Fibroblast of mammary gland (primary cell): ENCODE results near the gene CC2D1A.
A peak's percentile ranks its signal among the peaks of the same experiment; 100 is the strongest.

Experiments used
- DNase-seq: peaks from one replicate; pipeline ENCODE4 v3.0.0-alpha.2; 2010; ENCODE audit warnings: low read depth
- H3K4me3 ChIP-seq: 2 replicates; pipeline ENCODE4 v1.5.1; 2011; ENCODE audit warnings: low read depth, mild to moderate bottlenecking, low read length, moderate library complexity; ENCODE audit not compliant: control insufficient read depth
- TF ChIP-seq, protein P1 (sequence below): conservative IDR thresholded peaks from 2 replicates; pipeline ENCODE4 v1.5.1; 2011; ENCODE audit warnings: low read depth, low read length, inconsistent platforms; ENCODE audit not compliant: control insufficient read depth, insufficient read depth

Gene CC2D1A

DNA sequence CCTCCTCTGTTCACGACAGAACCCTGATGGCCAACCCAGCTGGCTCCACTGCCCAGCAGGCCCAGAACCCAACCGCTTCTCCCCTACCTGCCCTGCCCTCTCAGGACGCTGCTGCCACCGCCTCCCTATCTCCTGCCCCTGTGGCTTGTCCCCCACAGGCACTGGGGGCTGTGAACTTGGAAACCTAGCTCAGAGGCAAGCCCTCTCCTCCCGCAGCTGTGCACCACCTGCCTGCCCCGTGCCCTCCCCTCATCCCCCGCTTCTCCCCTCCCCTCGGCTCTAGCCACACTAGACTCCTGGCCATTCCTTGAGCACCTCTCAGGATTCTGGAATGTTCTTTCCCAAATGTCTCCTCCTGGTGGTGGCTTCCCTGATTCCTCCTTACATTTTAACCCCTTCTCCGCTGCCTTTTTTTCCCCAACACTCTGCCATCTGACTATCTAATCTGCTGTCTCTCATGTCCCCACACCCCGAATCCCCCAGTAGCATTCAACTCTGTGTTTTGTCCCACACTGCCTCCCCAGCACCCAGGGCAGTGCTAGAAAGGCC lies 22.4 kb upstream of the CC2D1A start:
- TF ChIP-seq, protein P1, sequence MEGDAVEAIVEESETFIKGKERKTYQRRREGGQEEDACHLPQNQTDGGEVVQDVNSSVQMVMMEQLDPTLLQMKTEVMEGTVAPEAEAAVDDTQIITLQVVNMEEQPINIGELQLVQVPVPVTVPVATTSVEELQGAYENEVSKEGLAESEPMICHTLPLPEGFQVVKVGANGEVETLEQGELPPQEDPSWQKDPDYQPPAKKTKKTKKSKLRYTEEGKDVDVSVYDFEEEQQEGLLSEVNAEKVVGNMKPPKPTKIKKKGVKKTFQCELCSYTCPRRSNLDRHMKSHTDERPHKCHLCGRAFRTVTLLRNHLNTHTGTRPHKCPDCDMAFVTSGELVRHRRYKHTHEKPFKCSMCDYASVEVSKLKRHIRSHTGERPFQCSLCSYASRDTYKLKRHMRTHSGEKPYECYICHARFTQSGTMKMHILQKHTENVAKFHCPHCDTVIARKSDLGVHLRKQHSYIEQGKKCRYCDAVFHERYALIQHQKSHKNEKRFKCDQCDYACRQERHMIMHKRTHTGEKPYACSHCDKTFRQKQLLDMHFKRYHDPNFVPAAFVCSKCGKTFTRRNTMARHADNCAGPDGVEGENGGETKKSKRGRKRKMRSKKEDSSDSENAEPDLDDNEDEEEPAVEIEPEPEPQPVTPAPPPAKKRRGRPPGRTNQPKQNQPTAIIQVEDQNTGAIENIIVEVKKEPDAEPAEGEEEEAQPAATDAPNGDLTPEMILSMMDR: peak; percentile 31
- no peak overlapping the region for H3K4me3 ChIP-seq
- DNase-seq: no peak

DNA sequence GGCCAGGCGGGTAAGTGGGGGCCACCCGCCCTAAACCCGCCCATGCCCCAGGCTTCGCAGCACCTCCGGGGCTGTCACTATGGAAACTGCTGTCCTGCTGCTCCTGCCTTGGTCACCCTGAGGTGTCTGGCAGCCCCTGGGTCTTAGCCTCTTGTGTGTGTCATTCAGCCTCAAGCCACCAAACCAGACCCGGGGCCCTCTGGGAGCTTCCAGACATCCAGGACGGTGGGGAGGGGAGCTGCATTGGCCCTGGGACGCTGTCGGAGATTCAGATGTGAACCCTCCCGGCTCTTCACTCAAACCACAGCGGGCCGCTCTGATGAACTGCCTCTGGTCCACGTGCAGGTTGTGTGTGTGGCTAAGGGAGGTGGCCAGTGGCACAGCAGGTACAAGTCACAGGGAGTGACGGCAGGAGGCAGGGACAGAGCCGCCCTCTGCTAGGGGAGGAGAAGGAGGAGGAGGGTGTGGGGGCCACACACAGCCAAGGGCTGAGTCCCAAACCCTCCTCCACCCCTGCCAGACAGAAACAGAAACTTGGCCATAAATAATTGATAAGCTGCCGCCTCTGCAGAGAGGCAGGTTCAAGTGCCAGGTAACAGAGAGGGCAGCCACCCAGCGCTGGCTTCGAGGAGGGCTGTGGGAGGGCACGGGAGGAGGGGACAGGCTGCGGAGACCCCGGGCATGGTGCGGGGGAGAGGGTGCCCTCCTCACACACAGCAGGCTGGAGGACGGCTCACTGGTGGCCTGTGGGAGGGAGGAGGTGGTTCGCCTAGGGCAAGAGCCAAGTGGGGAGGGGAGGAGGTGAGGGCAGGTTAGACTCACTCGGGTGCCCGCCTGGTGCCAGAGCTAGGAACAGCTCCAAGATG lies 21.0 kb upstream of the CC2D1A start:
- H3K4me3 ChIP-seq: no peak overlapping the region
- no peak for DNase-seq
- TF ChIP-seq, protein P1: no peak

DNA sequence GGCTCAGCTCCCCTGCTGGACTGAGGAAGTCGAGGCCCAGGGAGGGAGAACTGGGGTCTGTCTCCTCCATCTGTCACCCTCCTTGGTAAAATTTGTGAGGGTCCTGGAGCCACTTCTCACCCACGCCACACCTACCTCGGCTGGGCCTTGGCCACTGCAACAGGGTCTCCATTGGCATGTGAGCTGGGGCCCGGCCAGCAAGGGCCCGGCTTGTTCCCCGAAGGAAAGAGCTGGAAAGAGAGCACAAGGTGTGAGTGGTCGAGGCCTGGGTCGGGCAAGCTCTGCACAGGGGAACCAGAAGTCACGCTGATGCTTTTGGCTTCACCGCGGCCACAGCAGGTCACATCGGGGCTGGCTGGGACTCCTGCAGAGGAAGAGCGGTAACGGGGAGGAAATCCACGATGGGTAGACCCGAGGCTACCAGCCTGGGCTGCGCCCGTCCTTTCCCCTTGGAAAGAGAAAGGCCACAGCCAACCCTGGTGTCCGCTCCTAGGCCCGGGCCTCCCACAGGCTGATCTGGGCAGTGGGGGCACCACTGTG lies 20.1 kb upstream of the CC2D1A start:
- TF ChIP-seq, protein P1: no peak
- DNase-seq: no peak

DNA sequence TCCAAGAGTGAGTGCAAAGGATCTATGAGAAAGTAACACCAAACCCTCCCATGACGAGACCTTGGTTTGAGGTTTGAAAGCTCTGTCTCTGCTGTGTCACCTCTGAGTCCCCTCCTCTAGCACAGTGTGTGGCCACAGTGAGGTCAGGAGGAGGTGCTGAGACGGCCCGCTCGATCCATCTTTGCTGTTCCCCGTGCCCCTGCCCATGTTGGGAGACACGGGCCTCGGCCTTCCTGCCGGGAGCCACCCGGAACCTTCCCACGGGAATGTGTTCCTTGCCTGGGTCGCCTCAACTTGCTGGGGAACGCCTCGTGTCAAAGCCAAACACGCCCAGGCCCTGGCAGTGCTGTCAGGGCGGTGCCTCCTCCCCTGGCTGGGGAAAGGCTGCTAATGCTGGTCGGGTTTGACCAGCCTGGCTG lies 19.0 kb upstream of the CC2D1A start:
- TF ChIP-seq, protein P1: no peak
- H3K4me3 ChIP-seq: no peak overlapping the region
- no peak for DNase-seq

More for the DNA sequence above, 20.1 kb upstream of the CC2D1A start:
- H3K4me3 ChIP-seq: no peak overlapping the region

DNA sequence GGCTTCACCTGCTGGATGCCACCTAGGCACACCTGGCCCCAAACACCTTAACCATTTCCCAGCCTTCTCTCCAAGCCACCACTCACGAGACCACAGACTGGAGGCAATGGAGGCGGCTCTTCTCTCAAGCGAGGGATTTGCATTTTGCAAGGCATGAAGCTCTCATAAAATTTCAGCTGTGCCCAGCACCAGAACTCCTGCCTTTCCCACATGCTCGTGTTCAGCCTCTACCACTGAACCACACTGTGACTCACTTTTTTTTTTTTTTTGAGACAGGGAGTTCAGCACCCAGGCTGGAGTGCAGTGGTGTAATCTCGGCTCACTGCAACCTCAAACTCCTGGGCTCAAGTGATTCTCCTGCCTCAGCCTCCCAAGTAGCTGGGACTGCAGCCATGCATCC lies 18.5 kb upstream of the CC2D1A start:
- DNase-seq: peak; percentile 38
- TF ChIP-seq, protein P1: no peak
- H3K4me3 ChIP-seq: no peak overlapping the region

DNA sequence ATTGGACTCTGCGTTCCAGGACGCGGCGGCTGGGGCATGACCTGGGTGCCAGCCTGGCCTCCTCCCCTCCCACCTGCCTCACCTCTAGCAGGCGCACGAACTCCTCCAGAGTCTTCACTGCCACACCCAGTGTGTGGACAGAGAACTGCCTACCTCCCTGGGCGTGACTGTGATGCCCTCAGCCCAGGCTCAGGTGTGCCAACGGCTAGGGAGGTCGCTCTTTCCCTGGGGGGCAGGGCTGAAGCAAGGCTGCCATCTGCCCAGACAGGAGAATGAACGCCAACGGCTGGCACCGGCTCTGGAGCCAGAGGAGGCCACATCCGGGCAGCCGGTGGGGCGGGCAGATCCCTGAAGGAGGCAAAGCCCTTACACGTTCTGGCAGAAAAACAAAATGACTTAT lies 17.7 kb upstream of the CC2D1A start:
- TF ChIP-seq, protein P1: no peak

More for the DNA sequence above, 17.7 kb upstream of the CC2D1A start:
- DNase-seq: no peak
- H3K4me3 ChIP-seq: no peak overlapping the region
